PFSK-1 (cell line): ENCODE data around the gene TBCEL.

Experiments
- POLR2AphosphoS5 ChIP-seq: IDR thresholded peaks from 2 replicates; pipeline ENCODE4 v1.6.1; 2012; ENCODE audit warnings: low read depth, mild to moderate bottlenecking, control low read depth, low read length, moderate library complexity
- SIN3A ChIP-seq: IDR thresholded peaks from 2 replicates; pipeline ENCODE4 v1.6.1; 2012; ENCODE audit warnings: mild to moderate bottlenecking, low read length, moderate library complexity, borderline replicate concordance; ENCODE audit not compliant: insufficient read depth

GRCh38 chr11:121024989-121025388 lies 1.1 kb downstream of the TBCEL start:
- no peak for TF ChIP-seq SIN3A
- TF ChIP-seq POLR2AphosphoS5, result no peak
